Measurements from ENCODE around the gene PRELID1.

PRELID1 gene

DNA sequence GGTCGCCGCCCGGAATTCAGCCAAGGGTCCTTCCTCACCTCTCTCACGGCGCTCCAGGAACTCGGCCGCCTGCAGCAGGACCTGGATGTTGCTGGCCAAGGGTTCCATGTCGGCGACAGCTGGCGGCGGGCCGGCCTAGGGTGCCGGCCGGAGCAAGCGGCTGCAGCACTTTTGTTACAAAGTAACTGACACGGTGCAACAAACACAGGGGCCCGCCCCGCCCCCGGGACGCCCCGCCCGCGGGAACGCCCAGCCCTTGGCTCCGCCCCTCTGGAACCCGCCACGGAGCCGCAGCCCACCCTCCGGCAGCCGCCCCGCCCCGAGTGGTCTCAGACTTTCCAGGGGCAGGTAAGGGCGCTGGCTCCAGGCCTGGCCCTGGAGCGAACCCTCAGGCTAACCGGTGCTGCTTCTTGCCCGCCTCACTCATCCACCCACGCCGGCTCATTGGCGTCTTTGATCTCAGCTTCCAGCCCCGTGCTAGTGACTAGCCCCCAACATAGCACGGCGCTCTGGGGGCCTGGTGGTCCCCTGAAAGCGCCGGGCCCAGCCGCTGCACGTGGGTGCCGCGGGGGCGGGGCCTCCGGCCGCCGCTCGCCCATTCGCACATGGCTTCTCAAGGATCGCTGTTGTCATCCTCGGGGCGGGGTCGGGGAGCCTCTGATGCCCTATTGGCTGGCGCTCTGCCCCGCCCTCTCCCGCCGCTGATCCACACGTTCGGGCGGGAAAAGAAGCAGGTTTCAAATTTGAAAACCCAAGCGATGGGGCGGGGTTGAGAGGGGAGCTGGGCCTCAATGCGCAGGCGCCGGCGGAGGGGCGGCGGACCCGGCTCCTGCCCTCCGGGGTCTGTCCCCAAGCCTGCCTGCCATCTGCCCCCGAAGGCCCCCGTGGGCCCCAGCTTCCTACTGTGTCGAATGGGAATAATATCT is 8.4 kb downstream of the PRELID1 start, which contains the start of gene MXD3:
Gene MXD3 (minus strand): TSS at position 176 of the 926 bp plus-strand sequence. CDS start 68 bp downstream, at position 108.
- Histone ChIP-seq H3K4me2 (peak within 1 kb of the TSS; percentile 92), H3K36me3 (ENCODE audit: insufficient read depth) (no peaks in the 10 kb centered on the region), H4K20me1 (ENCODE audit: insufficient read depth) (no peaks in the 10 kb centered on the region), H3K9ac (peak within 1 kb of the TSS; percentile 93), H3K27me3 (ENCODE audit: insufficient read depth, low read depth) (no peaks in the 10 kb centered on the region), H3K27ac (peak within 1 kb of the TSS; percentile 92), H3K4me3 (IDR thresholded peaks at IDR 0.05; ENCODE audit: insufficient read depth, low read depth, low read length) (no peak within 1 kb of the TSS), H2AFZ (ENCODE audit: low read depth) (peak within 1 kb of the TSS; percentile 23), H3K79me2 (ENCODE audit: insufficient read depth, low read depth) (no peaks in the 10 kb centered on the region), H3K4me1 (ENCODE audit: low read depth, poor library complexity, severe bottlenecking) (peaks cover 16% of the 10 kb centered on the region)
- TF ChIP-seq, protein P1, sequence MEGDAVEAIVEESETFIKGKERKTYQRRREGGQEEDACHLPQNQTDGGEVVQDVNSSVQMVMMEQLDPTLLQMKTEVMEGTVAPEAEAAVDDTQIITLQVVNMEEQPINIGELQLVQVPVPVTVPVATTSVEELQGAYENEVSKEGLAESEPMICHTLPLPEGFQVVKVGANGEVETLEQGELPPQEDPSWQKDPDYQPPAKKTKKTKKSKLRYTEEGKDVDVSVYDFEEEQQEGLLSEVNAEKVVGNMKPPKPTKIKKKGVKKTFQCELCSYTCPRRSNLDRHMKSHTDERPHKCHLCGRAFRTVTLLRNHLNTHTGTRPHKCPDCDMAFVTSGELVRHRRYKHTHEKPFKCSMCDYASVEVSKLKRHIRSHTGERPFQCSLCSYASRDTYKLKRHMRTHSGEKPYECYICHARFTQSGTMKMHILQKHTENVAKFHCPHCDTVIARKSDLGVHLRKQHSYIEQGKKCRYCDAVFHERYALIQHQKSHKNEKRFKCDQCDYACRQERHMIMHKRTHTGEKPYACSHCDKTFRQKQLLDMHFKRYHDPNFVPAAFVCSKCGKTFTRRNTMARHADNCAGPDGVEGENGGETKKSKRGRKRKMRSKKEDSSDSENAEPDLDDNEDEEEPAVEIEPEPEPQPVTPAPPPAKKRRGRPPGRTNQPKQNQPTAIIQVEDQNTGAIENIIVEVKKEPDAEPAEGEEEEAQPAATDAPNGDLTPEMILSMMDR (conservative IDR thresholded peaks at IDR 0.05; ENCODE audit: low read depth, low read length), result no peak

- Histone ChIP-seq H3K36me3 (ENCODE audit: insufficient read depth) (no peaks in the 10 kb centered on the region), H3K27ac (peak overlapping the region; percentile 92), H3K4me1 (ENCODE audit: low read depth, poor library complexity, severe bottlenecking) (peaks cover 13% of the 10 kb centered on the region), H3K4me2 (peak overlapping the region; percentile 92), H3K9ac (peak overlapping the region; percentile 93; the same call in 1 of the 2 replicates), H3K27me3 (ENCODE audit: insufficient read depth, low read depth) (no peaks in the 10 kb centered on the region), H2AFZ (ENCODE audit: low read depth) (peak overlapping the region; percentile 23; the same call in 1 of the 2 replicates), H3K4me3 (IDR thresholded peaks at IDR 0.05; ENCODE audit: insufficient read depth, low read depth, low read length) (no peak overlapping the region), H4K20me1 (ENCODE audit: insufficient read depth) (no peaks in the 10 kb centered on the region), H3K79me2 (ENCODE audit: insufficient read depth, low read depth) (no peaks in the 10 kb centered on the region)
- TF ChIP-seq, protein P1 (conservative IDR thresholded peaks at IDR 0.05; ENCODE audit: low read depth, low read length), result no peak
Observed at GRCh38 chr5:177312649-177313181, 9.1 kb downstream of the PRELID1 start.

DNA sequence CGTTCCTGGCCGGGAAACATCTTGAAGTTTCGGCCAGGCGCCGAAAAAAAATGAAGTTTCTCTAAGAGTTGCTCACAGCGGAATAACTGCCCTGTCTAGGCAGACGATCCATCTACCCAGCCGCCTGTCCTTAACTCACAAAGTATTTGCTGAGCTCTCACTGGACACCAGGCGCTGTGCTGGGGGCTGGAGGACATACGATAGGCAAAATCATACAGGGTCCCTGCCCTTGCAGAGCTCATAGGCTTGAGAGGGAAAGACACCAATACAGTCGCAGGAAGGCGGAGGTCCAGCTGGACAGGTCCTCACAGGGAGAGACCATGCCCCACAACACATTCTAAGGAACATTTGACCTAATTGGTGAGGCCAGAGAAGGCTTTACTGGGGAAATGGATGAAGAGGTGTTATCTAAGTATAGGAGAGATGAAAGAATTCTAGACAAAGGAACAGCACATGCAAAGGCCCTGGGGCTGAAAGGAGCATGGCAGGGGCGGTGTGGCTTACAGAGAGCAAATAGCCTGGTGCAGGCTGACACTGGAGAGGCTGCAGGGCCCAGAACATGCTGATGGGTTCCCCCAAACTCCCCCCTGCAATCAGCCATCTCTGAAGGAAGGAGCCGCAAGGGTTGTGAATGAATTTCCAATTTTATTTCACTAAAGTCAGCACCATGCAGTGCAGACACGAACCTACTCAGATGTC is 10.1 kb downstream of the PRELID1 start:
- Histone ChIP-seq H2AFZ (ENCODE audit: low read depth) (no peak overlapping the region), H3K4me1 (ENCODE audit: low read depth, poor library complexity, severe bottlenecking) (peaks cover 17% of the 10 kb centered on the region), H3K9ac (no peak overlapping the region), H4K20me1 (ENCODE audit: insufficient read depth) (no peaks in the 10 kb centered on the region), H3K36me3 (ENCODE audit: insufficient read depth) (no peaks in the 10 kb centered on the region), H3K4me3 (IDR thresholded peaks at IDR 0.05; ENCODE audit: insufficient read depth, low read depth, low read length) (no peak overlapping the region), H3K4me2 (no peak overlapping the region), H3K27ac (no peak overlapping the region), H3K79me2 (ENCODE audit: insufficient read depth, low read depth) (no peaks in the 10 kb centered on the region), H3K27me3 (ENCODE audit: insufficient read depth, low read depth) (no peaks in the 10 kb centered on the region)
- TF ChIP-seq, protein P1 (conservative IDR thresholded peaks at IDR 0.05; ENCODE audit: low read depth, low read length), result no peak

Data from KMS-11 (cell line).